Measurements from ENCODE around the gene ZNF726.

GRCh38 chr19:23943411-23943810, 28.7 kb downstream of the ZNF726 start:
- TF ChIP-seq RFX5 (IDR thresholded peaks at IDR 0.05) (no peak), CEBPB (IDR thresholded peaks at IDR 0.05) (no peak), CTCF (IDR thresholded peaks at IDR 0.05) (no peak), POLR2A (IDR thresholded peaks at IDR 0.05; ENCODE audit: low read length) (no peak), RAD21 (conservative IDR thresholded peaks at IDR 0.05 in 1 of 2, IDR thresholded peaks at IDR 0.05 in 1 of 2) (no peak), PHF8 (IDR thresholded peaks at IDR 0.05; ENCODE audit: borderline replicate concordance, low read depth) (no peak)
- TF ChIP-seq, protein P1, sequence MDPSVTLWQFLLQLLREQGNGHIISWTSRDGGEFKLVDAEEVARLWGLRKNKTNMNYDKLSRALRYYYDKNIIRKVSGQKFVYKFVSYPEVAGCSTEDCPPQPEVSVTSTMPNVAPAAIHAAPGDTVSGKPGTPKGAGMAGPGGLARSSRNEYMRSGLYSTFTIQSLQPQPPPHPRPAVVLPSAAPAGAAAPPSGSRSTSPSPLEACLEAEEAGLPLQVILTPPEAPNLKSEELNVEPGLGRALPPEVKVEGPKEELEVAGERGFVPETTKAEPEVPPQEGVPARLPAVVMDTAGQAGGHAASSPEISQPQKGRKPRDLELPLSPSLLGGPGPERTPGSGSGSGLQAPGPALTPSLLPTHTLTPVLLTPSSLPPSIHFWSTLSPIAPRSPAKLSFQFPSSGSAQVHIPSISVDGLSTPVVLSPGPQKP (IDR thresholded peaks at IDR 0.05; ENCODE audit: low read depth, low read length), result no peak

All from A549 (cell line).